Measurements from ENCODE around the gene ZNF618.

The ZNF618 gene

GRCh38 chr9:113976915-113977314 is 100.8 kb downstream of the ZNF618 start:
- Histone ChIP-seq H3K36me3 (ENCODE audit: control insufficient read depth, insufficient read depth, low read length) (no peaks in the 10 kb centered on the region), H3K27me3 (replicated peaks; ENCODE audit: control insufficient read depth, insufficient read depth, low read length, poor library complexity, severe bottlenecking) (no peaks in the 10 kb centered on the region), H3K27ac (ENCODE audit: insufficient read depth, low read length, poor library complexity, severe bottlenecking) (no peak overlapping the region), H3K4me1 (ENCODE audit: control insufficient read depth, insufficient read depth, low read length, poor library complexity, severe bottlenecking) (no peaks in the 10 kb centered on the region), H3K9me3 (ENCODE audit: control insufficient read depth, low read length) (no peaks in the 10 kb centered on the region), H3K4me3 (ENCODE audit: insufficient read depth, low read depth, low read length, poor library complexity, severe bottlenecking) (no peak overlapping the region)
- no peak for DNase-seq

- Histone ChIP-seq H3K36me3 (ENCODE audit: control insufficient read depth, insufficient read depth, low read length) (no peaks in the 10 kb centered on the region), H3K4me1 (ENCODE audit: control insufficient read depth, insufficient read depth, low read length, poor library complexity, severe bottlenecking) (no peaks in the 10 kb centered on the region), H3K27ac (ENCODE audit: insufficient read depth, low read length, poor library complexity, severe bottlenecking) (no peak overlapping the region), H3K4me3 (ENCODE audit: insufficient read depth, low read depth, low read length, poor library complexity, severe bottlenecking) (no peak overlapping the region), H3K27me3 (replicated peaks; ENCODE audit: control insufficient read depth, insufficient read depth, low read length, poor library complexity, severe bottlenecking) (no peaks in the 10 kb centered on the region), H3K9me3 (ENCODE audit: control insufficient read depth, low read length) (no peaks in the 10 kb centered on the region)
- no peak for DNase-seq
Measured at GRCh38 chr9:113978725-113979342, 102.7 kb downstream of the ZNF618 start.

GRCh38 chr9:113979343-113980127 is 103.4 kb downstream of the ZNF618 start:
- DNase-seq = no peak
- Histone ChIP-seq H3K36me3 (ENCODE audit: control insufficient read depth, insufficient read depth, low read length) (no peaks in the 10 kb centered on the region), H3K27me3 (replicated peaks; ENCODE audit: control insufficient read depth, insufficient read depth, low read length, poor library complexity, severe bottlenecking) (no peaks in the 10 kb centered on the region), H3K9me3 (ENCODE audit: control insufficient read depth, low read length) (no peaks in the 10 kb centered on the region), H3K4me1 (ENCODE audit: control insufficient read depth, insufficient read depth, low read length, poor library complexity, severe bottlenecking) (no peaks in the 10 kb centered on the region), H3K27ac (ENCODE audit: insufficient read depth, low read length, poor library complexity, severe bottlenecking) (no peak overlapping the region), H3K4me3 (ENCODE audit: insufficient read depth, low read depth, low read length, poor library complexity, severe bottlenecking) (no peak overlapping the region)

GRCh38 chr9:113984639-113985380 is 108.7 kb downstream of the ZNF618 start:
- no peaks in the 10 kb centered on the region for H3K27me3 ChIP-seq (replicated peaks; ENCODE audit: control insufficient read depth, insufficient read depth, low read length, poor library complexity, severe bottlenecking)
- H3K4me1 ChIP-seq (ENCODE audit: control insufficient read depth, insufficient read depth, low read length, poor library complexity, severe bottlenecking) = no peaks in the 10 kb centered on the region

GRCh38 chr9:113985968-113986585 is 110.0 kb downstream of the ZNF618 start:
- H3K36me3 ChIP-seq (ENCODE audit: control insufficient read depth, insufficient read depth, low read length) = no peaks in the 10 kb centered on the region
- H3K27ac ChIP-seq (ENCODE audit: insufficient read depth, low read length, poor library complexity, severe bottlenecking) = no peak overlapping the region
- H3K27me3 ChIP-seq (replicated peaks; ENCODE audit: control insufficient read depth, insufficient read depth, low read length, poor library complexity, severe bottlenecking) = no peaks in the 10 kb centered on the region
- H3K4me3 ChIP-seq (ENCODE audit: insufficient read depth, low read depth, low read length, poor library complexity, severe bottlenecking) = no peak overlapping the region
- no peaks in the 10 kb centered on the region for H3K9me3 ChIP-seq (ENCODE audit: control insufficient read depth, low read length)
- DNase-seq = no peak
- H3K4me1 ChIP-seq (ENCODE audit: control insufficient read depth, insufficient read depth, low read length, poor library complexity, severe bottlenecking) = no peaks in the 10 kb centered on the region

More at GRCh38 chr9:113984639-113985380, 108.7 kb downstream of the ZNF618 start:
- H3K4me3 ChIP-seq (ENCODE audit: insufficient read depth, low read depth, low read length, poor library complexity, severe bottlenecking) = no peak overlapping the region
- no peak for DNase-seq
- no peak overlapping the region for H3K27ac ChIP-seq (ENCODE audit: insufficient read depth, low read length, poor library complexity, severe bottlenecking)
- H3K36me3 ChIP-seq (ENCODE audit: control insufficient read depth, insufficient read depth, low read length) = no peaks in the 10 kb centered on the region
- no peaks in the 10 kb centered on the region for H3K9me3 ChIP-seq (ENCODE audit: control insufficient read depth, low read length)

GRCh38 chr9:113986931-113987330 is 110.8 kb downstream of the ZNF618 start:
- no peak for DNase-seq
- Histone ChIP-seq H3K4me3 (ENCODE audit: insufficient read depth, low read depth, low read length, poor library complexity, severe bottlenecking) (no peak overlapping the region), H3K4me1 (ENCODE audit: control insufficient read depth, insufficient read depth, low read length, poor library complexity, severe bottlenecking) (no peaks in the 10 kb centered on the region), H3K27ac (ENCODE audit: insufficient read depth, low read length, poor library complexity, severe bottlenecking) (no peak overlapping the region), H3K9me3 (ENCODE audit: control insufficient read depth, low read length) (no peaks in the 10 kb centered on the region), H3K27me3 (replicated peaks; ENCODE audit: control insufficient read depth, insufficient read depth, low read length, poor library complexity, severe bottlenecking) (no peaks in the 10 kb centered on the region), H3K36me3 (ENCODE audit: control insufficient read depth, insufficient read depth, low read length) (no peaks in the 10 kb centered on the region)

GRCh38 chr9:113987526-113987925 is 111.4 kb downstream of the ZNF618 start:
- no peaks in the 10 kb centered on the region for H3K36me3 ChIP-seq (ENCODE audit: control insufficient read depth, insufficient read depth, low read length)
- no peaks in the 10 kb centered on the region for H3K4me1 ChIP-seq (ENCODE audit: control insufficient read depth, insufficient read depth, low read length, poor library complexity, severe bottlenecking)
- DNase-seq = no peak
- no peaks in the 10 kb centered on the region for H3K27me3 ChIP-seq (replicated peaks; ENCODE audit: control insufficient read depth, insufficient read depth, low read length, poor library complexity, severe bottlenecking)
- no peak overlapping the region for H3K27ac ChIP-seq (ENCODE audit: insufficient read depth, low read length, poor library complexity, severe bottlenecking)
- no peaks in the 10 kb centered on the region for H3K9me3 ChIP-seq (ENCODE audit: control insufficient read depth, low read length)
- no peak overlapping the region for H3K4me3 ChIP-seq (ENCODE audit: insufficient read depth, low read depth, low read length, poor library complexity, severe bottlenecking)

- Histone ChIP-seq H3K9me3 (ENCODE audit: control insufficient read depth, low read length) (no peaks in the 10 kb centered on the region), H3K27ac (ENCODE audit: insufficient read depth, low read length, poor library complexity, severe bottlenecking) (no peak overlapping the region), H3K27me3 (replicated peaks; ENCODE audit: control insufficient read depth, insufficient read depth, low read length, poor library complexity, severe bottlenecking) (no peaks in the 10 kb centered on the region), H3K4me1 (ENCODE audit: control insufficient read depth, insufficient read depth, low read length, poor library complexity, severe bottlenecking) (no peaks in the 10 kb centered on the region), H3K36me3 (ENCODE audit: control insufficient read depth, insufficient read depth, low read length) (no peaks in the 10 kb centered on the region), H3K4me3 (ENCODE audit: insufficient read depth, low read depth, low read length, poor library complexity, severe bottlenecking) (no peak overlapping the region)
- no peak for DNase-seq
Measured at GRCh38 chr9:113988385-113989016, 112.4 kb downstream of the ZNF618 start.

GRCh38 chr9:113989017-113989713 is 113.1 kb downstream of the ZNF618 start:
- Histone ChIP-seq H3K4me1 (ENCODE audit: control insufficient read depth, insufficient read depth, low read length, poor library complexity, severe bottlenecking) (no peaks in the 10 kb centered on the region), H3K27ac (ENCODE audit: insufficient read depth, low read length, poor library complexity, severe bottlenecking) (no peak overlapping the region), H3K4me3 (ENCODE audit: insufficient read depth, low read depth, low read length, poor library complexity, severe bottlenecking) (no peak overlapping the region), H3K9me3 (ENCODE audit: control insufficient read depth, low read length) (no peaks in the 10 kb centered on the region), H3K27me3 (replicated peaks; ENCODE audit: control insufficient read depth, insufficient read depth, low read length, poor library complexity, severe bottlenecking) (no peaks in the 10 kb centered on the region), H3K36me3 (ENCODE audit: control insufficient read depth, insufficient read depth, low read length) (no peaks in the 10 kb centered on the region)
- DNase-seq = no peak

All from effector memory CD4-positive, alpha-beta T cell (primary cell).